Retinal pigment epithelial cell (primary cell): ENCODE data around the gene EVL.

Experiments used
- DNase-seq: peaks from one replicate; pipeline ENCODE4 v3.0.0-alpha.2; 2010; ENCODE audit warnings: low read depth
- H3K4me3 ChIP-seq: 2 replicates; pipeline ENCODE4 v1.5.1; 2011; ENCODE audit warnings: mild to moderate bottlenecking, low read length, control low read depth, moderate library complexity
- TF ChIP-seq, protein P1 (sequence below): conservative IDR thresholded peaks from 2 replicates; pipeline ENCODE4 v1.5.1; 2011; ENCODE audit warnings: low read depth, low read length, control low read depth, inconsistent platforms

Gene EVL

DNA sequence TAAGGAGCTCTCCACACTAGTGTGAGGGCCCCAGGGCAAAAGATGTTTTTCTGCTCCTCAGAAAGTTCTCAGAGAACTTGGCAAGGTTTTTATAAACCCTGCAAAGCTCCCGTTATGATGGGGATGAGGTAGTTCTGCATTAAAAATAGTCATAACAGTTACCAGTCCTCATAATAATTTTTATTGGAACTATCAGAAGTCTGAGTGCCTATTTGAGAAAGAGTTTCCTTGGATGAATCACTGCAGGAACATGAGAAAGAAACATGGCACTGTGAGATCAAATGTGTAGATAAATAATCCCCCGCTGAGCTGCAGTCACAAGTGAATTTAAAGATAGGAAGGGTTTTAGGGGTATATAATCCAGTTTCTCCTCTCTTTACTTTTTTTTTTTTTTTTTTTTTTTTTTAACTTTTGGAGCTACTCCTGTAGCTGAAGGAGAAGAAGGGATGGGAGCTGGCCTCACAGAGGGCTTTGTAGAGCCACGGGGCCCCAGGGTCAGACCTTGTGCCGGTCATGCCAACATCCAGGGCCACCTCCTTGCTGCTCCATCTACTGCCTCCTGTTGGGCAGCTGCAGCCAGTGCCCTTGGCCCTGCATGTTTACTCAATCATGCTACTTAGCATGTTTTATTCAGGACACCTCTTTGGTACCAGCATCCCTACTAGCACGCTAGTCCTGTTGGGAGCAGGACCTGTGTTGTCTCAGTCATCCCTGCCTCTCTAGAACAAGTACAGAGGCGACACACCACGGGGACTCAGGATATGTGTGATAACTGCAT is 39.5 kb downstream of the EVL start:
- H3K4me3 ChIP-seq = no peak overlapping the region
- TF ChIP-seq, protein P1, sequence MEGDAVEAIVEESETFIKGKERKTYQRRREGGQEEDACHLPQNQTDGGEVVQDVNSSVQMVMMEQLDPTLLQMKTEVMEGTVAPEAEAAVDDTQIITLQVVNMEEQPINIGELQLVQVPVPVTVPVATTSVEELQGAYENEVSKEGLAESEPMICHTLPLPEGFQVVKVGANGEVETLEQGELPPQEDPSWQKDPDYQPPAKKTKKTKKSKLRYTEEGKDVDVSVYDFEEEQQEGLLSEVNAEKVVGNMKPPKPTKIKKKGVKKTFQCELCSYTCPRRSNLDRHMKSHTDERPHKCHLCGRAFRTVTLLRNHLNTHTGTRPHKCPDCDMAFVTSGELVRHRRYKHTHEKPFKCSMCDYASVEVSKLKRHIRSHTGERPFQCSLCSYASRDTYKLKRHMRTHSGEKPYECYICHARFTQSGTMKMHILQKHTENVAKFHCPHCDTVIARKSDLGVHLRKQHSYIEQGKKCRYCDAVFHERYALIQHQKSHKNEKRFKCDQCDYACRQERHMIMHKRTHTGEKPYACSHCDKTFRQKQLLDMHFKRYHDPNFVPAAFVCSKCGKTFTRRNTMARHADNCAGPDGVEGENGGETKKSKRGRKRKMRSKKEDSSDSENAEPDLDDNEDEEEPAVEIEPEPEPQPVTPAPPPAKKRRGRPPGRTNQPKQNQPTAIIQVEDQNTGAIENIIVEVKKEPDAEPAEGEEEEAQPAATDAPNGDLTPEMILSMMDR = peak; percentile 24
- peak; percentile 12 for DNase-seq

DNA sequence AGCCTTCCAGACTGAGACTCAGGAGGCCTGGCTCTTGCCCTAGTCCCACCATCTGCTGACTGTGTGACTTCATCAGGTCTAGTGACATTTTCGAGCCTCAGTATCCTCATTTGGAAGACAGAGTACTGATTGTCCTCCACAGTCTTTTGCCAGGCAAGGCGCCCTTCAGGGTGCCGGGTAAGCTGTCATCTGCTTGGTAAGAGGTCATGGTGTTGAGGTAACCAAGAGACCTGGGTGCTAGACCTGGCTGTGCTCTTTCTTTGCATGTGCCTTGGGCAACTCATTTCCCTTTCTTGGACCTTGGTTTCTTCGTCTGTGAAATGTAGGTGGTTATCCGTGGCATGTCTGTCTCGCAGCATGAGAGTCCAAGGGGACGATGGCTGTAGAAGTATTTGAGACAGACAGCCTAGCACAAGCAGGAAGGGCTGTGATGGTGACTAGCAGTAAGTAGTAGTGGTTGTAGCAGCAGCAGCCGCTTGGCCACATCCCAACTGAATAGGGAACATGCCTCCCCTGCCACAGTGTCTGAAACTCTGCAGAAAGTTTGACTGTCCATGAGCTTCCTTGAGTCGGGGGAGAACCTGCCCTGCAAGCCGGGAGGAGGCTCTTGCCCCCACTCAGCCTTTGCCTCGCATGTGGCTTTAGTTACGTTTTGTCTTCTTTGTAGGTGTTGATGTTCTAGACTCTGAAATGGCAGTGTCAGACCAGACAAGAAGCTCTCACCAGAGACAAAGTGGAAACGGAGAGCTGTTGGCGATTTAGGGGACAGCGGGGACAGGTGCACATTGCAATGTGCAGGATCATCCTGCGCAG is 40.3 kb downstream of the EVL start:
- no peak overlapping the region for H3K4me3 ChIP-seq

DNA sequence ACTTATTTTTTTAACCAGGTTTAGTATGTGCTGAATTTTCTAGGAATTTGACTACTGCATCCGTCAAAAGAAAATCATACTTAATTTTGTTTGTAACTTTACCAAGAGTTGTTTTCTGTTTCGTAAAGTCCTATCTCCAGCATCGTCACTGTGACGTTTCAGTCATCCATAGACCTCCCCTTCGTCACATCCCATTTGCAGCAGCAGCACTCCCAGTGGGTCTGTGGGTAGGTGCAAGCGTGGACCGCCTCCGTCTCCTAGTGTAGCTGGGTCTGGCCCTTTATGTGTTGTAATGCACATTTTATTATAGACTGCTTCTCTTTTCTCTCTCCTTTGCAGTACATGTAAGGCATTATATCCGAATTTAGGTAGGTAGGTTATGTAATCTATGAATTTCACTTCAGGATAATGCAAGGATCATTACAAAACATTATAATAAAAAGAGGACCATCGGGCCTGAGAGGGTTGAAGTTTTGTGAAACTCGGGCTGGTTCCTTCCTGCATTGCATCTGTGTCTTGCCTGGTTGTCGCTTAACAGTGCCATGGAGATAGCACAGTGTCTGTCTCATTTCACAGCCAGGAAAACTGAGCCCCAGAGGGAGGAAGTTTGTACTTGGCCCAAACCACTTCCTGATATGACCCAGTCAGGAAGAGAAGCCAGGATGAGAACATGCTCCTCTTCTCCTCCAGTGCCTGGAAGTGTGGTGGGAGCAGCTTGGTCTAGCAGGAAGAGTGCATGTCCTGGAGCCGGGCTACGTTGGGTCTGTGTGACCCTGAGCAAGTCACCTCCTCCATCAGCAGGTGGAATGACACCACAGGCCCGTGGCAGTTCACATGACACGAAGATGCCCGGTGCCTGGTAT is 41.3 kb downstream of the EVL start:
- TF ChIP-seq, protein P1 = no peak
- no peak overlapping the region for H3K4me3 ChIP-seq
- DNase-seq = no peak

More for the DNA sequence above, 40.3 kb downstream of the EVL start:
- TF ChIP-seq, protein P1 = no peak
- DNase-seq = no peak

DNA sequence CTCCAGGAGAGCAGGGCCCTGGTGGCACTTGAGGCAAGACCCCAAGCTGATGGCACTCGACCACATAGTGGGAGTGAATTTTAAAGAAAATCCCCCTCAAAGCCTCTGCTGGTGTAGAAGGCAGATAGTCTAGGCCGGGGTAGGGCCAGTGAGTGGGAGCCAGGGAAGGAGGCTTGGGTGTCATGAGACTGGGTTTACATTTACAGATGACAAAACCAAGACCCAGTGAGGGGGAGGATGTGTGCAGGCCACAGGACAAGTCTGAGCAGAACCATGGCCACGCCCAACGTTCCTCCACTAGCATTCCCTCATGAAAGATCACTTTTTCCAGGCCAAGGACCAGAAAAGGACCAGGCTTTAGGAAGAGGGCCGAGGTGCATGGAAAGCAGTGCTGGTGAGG is 42.0 kb downstream of the EVL start:
- TF ChIP-seq, protein P1 = no peak
- H3K4me3 ChIP-seq = no peak overlapping the region
- DNase-seq = no peak

DNA sequence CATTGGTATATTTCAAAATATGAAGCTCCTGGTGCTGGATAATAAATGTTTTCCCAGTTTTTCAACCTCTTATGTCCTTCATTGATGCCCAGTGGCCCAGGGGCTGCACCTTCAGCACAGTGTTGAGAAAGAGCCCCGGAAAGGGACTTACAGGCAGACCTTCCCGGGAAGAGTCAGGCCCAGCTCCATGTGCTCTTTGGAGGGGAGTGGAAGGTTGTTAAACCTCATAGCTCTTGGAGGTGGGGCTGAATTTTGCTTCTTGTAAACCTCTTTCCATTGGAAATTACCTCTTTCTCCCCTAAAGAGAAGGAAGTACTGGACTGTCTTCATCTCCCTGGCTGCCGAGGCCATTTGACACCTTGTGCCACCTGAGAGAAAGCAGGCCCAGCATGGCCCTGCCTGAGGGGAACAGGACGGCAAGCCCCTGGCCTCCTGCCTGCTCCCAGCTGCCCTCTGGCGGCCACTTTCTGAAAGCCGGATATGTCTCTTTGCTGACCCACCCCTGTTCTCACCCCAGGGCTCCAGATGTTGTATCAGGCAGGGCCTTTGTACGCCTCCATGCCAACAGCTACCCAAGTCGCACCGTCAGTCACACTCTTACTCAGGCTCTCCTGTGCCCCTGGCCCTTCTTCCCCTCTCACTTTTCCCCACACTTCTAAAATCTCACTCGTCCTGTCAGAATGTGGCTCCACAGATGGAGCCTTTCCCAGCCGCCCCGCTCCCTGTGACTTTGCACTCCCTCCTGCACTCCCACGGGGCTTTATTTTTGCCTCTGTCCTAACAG is 43.0 kb downstream of the EVL start:
- H3K4me3 ChIP-seq = no peak overlapping the region

More for the DNA sequence above, 43.0 kb downstream of the EVL start:
- DNase-seq = peak; percentile 8
- TF ChIP-seq, protein P1 = peak; percentile 90
